Activated CD8-positive, alpha-beta memory T cell treated with anti-CD3 and anti-CD28 coated beads for 1 hour (primary cell): ENCODE results near the gene DLGAP4.

ENCODE experiments used
- DNase-seq, 2 donors: peaks; one replicate each; pipeline ENCODE4 v3.0.0-alpha.2; 2020; ENCODE audit warnings: low read depth in 1 of 2; ENCODE audit errors: extremely low read depth in 1 of 2

The DLGAP4 gene

GRCh38 chr20:36404435-36404978 is 98.4 kb downstream of the DLGAP4 start:
- no peak for DNase-seq

GRCh38 chr20:36405255-36405654 is 99.1 kb downstream of the DLGAP4 start:
- DNase-seq = no peak

GRCh38 chr20:36407199-36407733 is 101.1 kb downstream of the DLGAP4 start:
- DNase-seq = no peak

- no peak for DNase-seq
Observed at GRCh38 chr20:36408219-36408618, 102.1 kb downstream of the DLGAP4 start.

- DNase-seq = no peak
Observed at GRCh38 chr20:36411861-36412454, 105.8 kb downstream of the DLGAP4 start.

DNA sequence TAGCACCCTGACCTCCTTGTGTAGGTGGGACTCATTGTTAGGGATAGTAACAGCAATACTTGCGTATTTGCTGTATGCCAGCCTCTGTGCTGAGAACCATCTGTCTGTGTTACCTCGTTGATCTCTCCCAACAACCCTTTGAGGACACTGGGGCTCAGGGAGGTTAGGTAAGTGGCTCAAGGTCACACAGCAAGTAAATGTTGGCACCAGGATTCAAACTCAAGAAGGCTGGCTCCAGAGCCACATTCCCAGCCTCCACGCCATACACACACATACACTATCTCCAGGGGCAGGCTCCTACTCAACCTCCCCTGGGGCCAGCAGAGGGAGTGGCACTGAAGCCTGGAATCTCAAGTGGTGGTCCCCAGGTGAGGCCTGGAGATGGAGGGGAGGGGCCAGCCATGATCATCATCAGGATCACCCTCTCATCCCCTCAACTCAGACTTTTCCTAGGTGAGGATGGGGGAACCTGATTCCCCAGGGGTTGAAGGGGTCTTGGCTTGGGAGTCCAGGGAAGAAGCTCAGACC is 109.4 kb downstream of the DLGAP4 start:
- DNase-seq = no peak

DNA sequence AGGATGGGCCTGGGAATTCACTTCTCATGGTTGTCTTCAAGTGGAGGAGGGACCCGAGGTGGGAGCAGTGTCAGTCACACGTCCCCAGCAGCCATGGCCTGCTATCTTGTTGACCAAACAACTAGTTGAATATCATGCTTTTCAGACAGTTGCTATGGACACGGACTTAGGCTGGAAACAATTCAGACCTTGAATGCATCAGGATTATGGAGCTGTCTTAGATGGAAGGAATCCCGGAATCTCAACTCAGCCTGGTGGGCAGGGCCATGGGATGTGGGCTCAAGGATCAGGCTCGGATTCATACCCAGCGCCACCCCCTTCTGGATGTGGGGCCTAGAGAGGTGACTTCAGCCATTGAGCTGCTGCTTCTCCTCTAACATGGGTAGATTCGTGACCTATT is 112.6 kb downstream of the DLGAP4 start:
- DNase-seq = no peak

DNA sequence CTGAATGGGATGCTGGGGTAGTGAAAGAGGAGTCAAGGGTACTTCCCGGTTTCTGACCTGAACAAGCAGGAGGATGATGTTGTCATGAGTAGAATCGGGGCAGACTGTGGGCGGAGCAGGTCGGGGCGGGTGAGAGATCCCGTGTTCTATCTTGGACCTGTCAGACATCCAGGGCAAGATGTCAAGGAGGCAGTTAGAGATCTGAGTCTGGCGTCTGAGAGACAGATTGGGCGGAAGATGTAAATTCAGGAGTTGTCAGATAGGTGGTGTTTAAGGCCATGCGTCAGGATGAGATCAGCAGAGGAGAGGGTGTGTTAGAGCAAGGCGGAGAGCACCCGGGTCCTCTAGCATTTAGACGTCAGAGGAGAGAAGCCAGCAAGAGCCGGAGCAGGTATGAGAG is 115.5 kb downstream of the DLGAP4 start:
- DNase-seq = no peak

DNA sequence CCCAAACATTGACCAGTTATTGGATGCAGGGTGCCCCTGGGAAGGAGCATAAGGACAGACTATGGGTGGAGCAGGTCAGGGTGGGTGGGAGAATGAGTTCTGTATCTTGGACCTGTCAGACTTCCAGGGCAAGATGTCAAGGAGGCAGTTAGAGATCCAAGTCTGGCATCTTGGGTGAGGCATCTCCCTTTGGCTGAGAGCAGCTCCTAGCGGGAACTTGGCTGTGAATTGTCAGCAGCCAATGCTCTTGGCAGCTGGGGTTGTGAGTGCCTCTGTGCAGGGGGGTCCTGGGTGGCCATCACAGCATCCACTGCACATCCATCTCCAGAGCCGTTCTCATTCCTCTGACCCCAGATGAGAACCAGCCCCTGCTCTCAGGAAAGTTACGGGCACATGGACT is 118.2 kb downstream of the DLGAP4 start:
- no peak for DNase-seq

GRCh38 chr20:36425166-36425565 is 119.0 kb downstream of the DLGAP4 start:
- no peak for DNase-seq

DNA sequence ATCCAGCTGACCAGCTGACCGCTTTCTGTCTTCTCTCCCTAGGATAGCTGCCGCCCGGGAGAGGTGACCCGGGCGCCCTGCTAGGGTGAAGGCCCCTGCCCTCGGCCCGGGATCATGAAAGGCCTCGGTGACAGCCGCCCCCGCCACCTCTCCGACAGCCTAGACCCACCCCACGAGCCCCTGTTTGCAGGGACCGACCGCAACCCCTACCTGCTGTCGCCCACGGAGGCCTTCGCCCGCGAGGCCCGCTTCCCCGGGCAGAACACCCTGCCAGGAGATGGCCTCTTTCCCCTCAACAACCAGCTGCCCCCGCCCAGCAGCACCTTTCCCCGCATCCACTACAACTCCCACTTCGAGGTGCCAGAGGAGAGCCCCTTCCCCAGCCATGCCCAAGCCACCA is 125.5 kb downstream of the DLGAP4 start:
- no peak for DNase-seq

- DNase-seq = no peak
Observed at GRCh38 chr20:36432096-36432495, 126.0 kb downstream of the DLGAP4 start.

- no peak for DNase-seq
Observed at GRCh38 chr20:36434383-36434782, 128.2 kb downstream of the DLGAP4 start.

- DNase-seq = no peak
Observed at GRCh38 chr20:36435124-36435523, 129.0 kb downstream of the DLGAP4 start.

DNA sequence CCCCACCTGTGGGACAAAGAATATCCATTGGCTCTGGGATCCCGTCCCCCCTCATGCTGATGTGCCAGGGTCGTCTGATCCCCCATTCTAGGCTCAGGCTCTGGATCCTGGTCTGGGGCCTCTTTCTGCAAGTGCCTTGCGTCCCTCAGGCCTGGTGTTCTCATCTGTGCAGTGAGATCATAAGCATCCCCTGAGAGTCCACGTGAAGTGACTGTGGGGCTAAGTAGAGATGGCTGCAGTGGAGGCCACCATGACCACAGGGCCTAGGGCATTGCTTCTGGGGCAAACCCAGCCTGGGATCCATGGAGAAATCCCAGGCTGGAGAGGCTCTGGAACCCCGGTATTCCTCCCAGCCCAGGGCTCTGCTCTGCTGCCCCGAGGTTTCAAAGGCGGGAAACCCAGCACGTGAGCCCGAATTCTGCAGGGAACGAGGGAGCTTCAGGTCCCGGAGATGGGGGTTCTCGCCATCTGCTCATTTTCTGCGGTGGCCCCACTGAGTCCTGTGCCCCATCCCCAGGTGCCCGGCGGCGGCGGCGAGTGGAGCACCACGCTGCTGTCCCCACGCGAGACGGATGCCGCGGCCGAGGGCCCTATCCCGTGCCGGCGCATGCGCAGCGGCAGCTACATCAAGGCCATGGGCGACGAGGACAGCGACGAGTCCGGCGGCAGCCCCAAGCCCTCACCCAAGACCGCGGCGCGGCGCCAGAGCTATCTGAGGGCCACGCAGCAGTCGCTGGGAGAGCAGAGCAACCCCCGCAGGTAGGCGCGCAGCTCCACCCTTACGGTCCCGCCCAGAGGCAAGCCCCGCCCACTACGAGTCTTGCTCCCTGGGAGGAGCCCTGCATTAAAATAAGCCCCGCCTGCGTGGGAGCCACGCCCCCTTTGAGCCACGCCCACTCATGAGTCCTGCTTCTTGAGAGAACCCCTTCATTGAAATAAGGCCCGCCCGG is 129.7 kb downstream of the DLGAP4 start:
- peak; percentile 62 to 72 for DNase-seq

- peak in 1 of 2 donors; percentile 46 for DNase-seq
Observed at GRCh38 chr20:36439040-36439730, 133.0 kb downstream of the DLGAP4 start.

DNA sequence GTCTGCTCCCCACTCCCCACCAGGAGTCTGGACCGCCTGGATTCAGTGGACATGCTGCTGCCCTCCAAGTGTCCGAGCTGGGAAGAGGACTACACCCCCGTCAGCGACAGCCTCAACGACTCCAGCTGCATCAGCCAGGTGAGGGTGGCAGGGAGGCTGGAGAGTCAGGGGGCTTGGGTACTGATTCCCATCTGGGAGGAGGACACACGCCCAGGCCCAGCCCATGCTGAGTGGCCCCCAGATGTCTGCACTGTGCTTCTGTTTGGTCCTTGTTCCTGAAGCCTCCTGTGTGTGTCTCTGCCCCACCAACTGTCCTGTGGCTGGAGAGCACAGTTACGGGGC is 133.6 kb downstream of the DLGAP4 start:
- DNase-seq = no peak

DNA sequence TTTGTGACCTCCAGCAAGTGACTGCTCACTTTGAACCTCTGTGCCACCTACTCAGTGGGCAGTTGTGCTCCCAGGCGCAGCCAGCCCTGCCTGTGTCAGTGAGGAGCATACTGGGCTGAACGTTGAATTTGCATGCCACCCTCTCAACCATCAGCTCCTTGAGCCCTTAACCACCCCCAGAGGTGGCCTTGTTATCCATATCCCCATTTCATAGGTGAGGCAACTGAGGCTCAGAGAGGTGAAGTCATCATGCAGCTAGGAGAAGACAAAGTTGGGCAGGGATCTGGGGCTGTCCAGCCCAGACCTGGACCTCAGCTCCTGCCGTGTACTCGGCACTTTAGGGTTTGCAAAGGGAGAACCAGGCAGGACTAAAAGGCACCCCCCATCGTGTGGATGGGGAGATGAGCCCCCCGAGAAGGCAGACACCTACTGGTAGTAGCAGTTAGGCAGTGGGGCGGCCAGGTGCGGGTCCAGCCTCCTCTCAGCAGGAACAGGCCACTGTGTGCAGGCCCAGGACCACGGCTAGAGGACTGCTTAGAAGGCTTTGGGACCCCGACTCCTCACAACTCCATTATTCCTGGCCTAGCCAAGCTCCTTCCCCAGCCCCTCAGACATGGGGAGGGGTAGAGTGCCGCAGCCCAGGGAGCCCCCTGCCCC is 134.4 kb downstream of the DLGAP4 start:
- no peak for DNase-seq

DNA sequence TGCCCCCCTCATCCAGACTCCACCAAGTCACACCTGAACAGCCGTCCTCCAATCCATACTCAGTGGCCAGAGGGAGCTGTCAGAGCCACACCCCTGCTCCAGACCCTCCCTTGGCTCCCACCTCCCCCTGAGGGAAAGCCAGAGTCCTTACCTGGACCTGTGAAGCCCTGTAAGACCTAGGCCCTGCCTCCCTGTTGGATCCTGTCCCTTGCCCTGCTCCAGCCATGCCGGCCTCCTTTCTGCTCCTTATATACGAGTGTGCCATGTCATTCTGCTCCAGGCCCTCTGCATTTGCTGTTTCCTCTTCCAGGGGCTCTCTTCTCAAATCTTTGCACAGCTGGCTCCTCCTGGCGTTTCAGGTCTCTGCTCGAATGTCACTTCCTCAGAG is 134.9 kb downstream of the DLGAP4 start:
- DNase-seq = no peak

DNA sequence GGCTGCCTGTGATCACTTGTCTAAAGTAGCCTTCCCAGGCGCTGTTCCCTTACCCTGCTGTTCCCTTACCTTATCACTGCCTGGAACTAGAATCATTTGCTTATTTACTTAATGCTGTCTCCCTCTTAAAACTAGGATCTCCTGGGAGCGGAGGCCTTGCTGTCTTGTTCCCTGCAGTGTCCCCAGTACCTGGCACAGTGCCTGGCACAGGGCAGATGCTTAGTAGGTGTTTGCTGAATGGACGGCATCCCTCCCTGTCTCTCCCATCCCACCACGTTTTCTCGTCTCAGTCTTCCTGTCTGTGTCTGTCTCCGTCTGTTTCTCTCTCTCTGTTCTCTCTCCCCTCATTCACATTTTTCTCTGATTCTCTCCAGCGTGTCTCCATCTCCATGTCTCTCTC is 135.3 kb downstream of the DLGAP4 start:
- no peak for DNase-seq

- no peak for DNase-seq
Observed at GRCh38 chr20:36445847-36446246, 139.7 kb downstream of the DLGAP4 start.
